Skeletal muscle cell (primary cell): ENCODE results near the gene AGXT2.
"Not testable (repeated sequence)": the region's sequence is repeated elsewhere in the genome, so short reads cannot be mapped to it uniquely, and the experiment has no call there.

Experiments
- DNase-seq: peaks from one replicate; pipeline ENCODE4 v3.0.0-alpha.2; 2010; ENCODE audit warnings: low read depth
- H3K4me3 ChIP-seq: 2 replicates; pipeline ENCODE4 v1.5.1; 2011; ENCODE audit warnings: low read depth, mild to moderate bottlenecking, control low read depth, low read length, moderate library complexity

The AGXT2 gene

DNA sequence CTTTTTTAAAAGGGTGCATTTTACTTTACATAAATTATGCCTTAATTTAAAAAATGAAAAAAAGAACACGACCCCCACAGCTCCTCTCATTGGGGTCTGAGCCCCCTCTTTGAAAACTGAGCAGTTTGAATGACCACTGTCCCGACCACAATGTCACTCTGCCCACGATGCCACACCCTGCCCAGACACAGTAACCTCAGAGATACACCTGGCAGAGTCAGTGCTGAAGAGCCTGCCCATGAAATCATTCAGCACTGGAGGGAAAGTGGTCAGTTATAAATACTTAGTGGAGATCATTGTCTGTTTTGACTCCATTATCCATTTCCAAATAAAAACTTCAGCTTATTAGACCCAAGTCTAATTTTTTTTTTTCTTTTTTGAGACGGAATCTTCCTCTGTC is 69.1 kb downstream of the AGXT2 start:
- DNase-seq: no peak
- H3K4me3 ChIP-seq: no peak overlapping the region

DNA sequence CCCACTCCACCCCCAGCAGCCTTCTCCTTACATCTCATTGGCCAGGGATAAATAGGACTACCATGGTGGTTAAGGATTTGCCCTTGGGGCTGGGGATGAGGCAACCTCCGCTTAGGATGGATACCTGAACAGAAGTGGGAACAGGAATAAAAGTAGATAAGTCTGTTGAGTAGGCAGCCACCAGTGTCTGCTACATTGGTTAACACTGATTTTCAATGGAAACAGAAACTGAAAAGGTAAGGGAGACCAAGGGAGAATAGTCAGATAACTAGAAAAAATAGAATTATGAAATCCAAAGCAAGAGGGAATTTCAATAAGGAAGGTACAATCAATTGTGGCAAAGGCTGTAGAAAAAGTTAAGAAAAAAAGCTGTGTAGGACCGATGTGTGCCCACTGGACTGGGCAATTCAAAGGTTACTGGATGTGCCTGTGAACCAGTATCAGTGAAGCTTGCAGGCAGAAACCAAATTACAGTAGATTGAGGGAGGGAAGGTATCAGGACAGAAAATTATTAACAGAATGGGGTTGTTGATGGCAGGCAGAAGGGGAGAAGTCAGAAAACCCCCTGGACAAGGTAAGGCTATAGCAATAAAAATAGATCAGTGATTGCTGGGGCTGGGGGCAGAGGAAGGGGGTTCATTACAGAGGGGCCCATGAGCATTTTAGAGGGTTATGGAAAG is 69.7 kb downstream of the AGXT2 start:
- no peak overlapping the region for H3K4me3 ChIP-seq
- no peak for DNase-seq

DNA sequence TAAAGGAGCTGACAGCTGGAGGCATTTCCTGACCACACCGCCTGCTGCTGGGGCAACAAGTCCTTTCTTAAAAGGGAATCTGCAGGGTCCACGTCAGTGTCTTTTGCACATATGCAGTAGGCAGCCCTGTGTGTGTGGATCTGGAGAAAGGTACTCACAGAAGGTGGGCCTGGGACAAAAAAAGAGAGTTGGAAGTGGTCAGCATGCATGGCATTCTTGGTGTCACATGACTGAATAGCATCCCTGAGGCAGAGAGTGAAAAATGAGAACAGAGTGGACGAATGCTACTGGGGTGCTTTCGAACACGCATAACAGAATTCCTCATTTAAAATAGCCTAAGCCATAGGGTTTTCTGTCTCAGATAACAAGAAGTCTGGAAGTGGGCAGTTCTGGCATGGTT is 71.4 kb downstream of the AGXT2 start:
- no peak overlapping the region for H3K4me3 ChIP-seq
- DNase-seq: no peak

DNA sequence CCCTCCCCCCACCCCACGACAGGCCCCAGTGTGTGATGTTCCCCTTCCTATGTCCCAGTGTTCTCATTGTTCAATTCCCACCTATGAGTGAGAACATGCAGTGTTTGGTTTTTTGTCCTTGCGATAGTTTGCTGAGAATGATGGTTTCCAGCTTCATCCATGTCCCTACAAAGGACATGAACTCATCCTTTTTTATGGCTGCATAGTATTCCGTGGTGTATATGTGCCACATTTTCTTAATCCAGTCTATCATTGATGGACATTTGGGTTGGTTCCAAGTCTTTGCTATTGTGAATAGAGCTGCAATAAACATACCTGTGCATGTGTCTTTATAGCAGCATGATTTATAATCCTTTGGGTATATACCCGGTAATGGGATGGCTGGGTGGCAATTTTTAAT is 76.1 kb downstream of the AGXT2 start:
- DNase-seq, H3K4me3 ChIP-seq: not testable (repeated sequence)

DNA sequence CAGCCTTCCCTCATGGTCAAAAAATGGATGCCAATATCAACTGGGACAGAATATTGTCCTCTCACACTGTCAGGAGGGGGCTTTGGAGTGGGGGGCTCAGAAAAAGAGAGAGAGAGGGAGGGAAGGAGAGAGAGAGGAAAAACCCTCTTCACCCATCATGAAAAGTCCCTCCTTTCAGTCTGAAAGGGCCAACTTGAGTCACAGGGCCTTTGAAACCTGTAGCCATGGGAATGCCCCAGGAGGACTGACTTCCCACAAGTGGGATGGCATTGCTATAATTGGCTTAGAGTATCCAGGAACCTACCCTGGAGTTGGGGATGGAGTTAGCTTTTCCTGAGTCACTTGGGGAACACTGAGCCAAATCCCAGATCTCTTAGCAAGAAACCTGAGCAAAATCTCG is 77.2 kb downstream of the AGXT2 start:
- H3K4me3 ChIP-seq: no peak overlapping the region
- no peak for DNase-seq

DNA sequence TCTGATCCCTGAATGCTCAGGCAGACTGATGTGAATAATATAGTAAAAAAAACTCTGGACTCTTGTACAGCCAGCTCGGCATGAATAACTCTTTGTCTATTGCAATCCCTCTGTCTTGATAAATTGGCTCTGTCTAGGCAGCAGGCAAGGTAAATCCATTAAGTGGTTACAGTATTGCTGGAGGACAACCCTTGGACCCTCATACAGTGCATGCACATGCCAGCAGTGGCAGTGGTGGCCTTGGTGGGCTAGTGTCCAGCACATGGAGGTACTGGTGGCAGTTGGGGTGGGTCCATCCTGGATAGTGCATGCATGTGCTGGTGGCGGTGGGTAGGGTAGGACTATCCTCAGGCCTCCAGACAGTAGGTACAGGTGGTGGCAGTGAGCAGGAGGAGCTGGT is 79.5 kb downstream of the AGXT2 start:
- no peak for DNase-seq

DNA sequence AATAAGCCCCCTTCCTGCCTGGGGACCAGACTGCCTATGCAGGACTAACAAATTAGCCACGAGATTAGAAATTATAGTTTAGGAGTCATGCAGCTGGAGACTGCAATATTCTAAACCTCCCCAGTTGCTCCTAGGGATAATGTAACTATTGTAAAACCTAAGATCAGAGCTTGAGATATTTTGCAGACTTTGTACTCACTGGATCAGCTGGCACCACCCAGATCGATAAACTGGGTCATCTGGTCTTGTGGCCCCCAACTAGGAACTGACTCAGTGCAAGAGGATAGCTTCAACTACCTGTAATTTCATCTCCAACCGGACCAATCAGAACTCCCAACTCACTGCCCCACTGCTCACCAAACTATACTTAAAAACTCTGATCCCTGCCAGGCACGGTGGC is 80.2 kb downstream of the AGXT2 start:
- DNase-seq: no peak
- H3K4me3 ChIP-seq: no peak overlapping the region

More for the DNA sequence above, 79.5 kb downstream of the AGXT2 start:
- no peak overlapping the region for H3K4me3 ChIP-seq

DNA sequence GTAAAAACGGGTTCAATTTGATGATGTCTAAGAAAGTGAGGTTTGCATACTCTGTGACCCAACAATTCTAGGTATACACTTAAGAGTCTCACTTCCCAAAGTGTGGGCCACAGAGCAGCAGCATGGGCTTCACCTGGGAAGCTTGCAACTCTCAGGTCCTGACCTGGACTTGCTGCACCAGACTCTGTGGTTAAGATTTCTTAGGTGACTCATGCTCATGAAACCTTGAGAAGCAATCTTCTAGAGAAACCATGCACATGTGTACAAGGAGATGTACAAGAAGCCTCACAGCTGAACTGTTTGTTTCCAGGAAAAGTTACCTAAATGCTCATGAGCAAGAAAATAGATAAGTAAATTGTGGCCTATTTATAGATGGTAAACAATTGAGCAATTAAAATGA is 88.4 kb downstream of the AGXT2 start:
- DNase-seq: peak; percentile 33
- no peak overlapping the region for H3K4me3 ChIP-seq

DNA sequence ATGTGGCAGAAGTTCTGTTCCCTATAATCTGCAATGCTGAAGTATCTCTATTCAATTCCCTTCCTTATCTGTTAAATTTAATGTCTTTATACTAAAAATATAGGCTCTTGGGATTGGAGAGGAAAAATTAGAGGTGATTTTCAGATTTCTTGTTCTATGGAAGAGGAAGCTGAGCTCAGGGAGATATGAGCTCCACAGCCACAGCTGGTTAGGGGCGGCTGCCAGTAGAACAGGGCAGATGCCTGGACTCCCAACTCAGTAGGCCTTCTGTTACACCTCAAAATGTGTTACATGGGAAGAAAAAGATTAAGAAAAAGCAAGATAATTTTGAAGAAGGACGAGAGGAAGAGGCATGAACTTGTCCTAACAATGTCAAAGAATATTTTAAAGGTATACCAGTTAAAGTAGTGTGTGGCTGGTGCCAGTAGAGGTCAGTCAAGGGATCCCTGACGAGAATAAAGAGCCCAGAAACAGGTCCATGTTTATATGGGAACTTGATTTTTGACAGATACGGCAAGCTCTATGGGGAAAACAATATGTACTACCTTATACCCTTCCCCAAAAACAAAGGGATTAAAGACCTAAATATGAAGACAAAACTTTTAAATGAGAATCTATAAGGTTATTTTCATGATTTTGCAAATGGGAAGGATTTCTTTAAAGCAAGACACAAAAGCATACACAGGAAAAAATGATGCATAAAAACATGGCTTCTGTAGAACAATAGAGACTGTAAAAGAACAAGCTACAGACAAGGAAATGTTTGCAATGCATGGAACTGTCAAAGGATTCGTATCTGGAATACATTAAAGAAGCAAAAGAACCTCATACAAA is 89.7 kb downstream of the AGXT2 start:
- DNase-seq: no peak
- no peak overlapping the region for H3K4me3 ChIP-seq

DNA sequence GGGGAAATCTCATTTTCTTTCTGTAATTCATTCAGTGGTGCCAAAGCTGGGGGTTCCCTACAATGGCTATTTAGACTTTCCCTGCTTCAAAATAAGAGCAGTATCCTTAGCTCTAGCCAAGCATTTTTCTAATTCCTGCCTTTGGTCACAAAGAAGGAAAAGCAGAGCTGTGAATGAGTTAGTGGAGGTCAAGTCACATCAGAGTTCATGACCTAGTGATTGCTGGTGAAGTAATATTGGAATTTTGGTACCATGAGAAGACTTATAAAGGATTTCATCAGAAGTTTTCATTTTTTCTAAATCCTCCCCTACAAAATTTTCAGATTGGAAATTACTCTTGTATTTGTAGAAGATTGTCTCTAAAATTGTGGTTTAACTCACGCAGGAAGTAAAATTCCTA is 90.4 kb downstream of the AGXT2 start:
- DNase-seq: no peak
- no peak overlapping the region for H3K4me3 ChIP-seq
